H9 (cell line): ENCODE measurements around the gene DPPA3. TPM values are rescaled to one million over a fixed set of nuclear protein-coding genes. Genes with fewer than 3 reads are reported as not detected.

Experiments
- DNase-seq: peaks from one replicate; pipeline ENCODE4 v3.0.0-alpha.2; 2017
- H2AFZ ChIP-seq: one replicate; pipeline ENCODE4 v1.6.1; 2013; ENCODE audit warnings: mild to moderate bottlenecking, low read length, control low read depth, moderate library complexity
- H2AK5ac ChIP-seq: 2 replicates; pipeline ENCODE4 v1.6.1; 2013; ENCODE audit warnings: low read length, control low read depth, mixed read lengths; ENCODE audit not compliant: insufficient read length
- H2BK120ac ChIP-seq: one replicate; pipeline ENCODE4 v1.6.1; 2013; ENCODE audit warnings: low read depth, mild to moderate bottlenecking, low read length, control low read depth, inconsistent platforms; ENCODE audit not compliant: poor library complexity, severe bottlenecking
- H2BK12ac ChIP-seq: 2 replicates; pipeline ENCODE4 v1.6.1; 2013; ENCODE audit warnings: low read length, control low read depth, mixed read lengths, low read depth; ENCODE audit not compliant: insufficient read length
- H2BK15ac ChIP-seq: 2 replicates; pipeline ENCODE4 v1.6.1; 2013; ENCODE audit warnings: low read depth, low read length, control low read depth
- H2BK20ac ChIP-seq: one replicate; pipeline ENCODE4 v1.6.1; 2013; ENCODE audit warnings: low read depth, mild to moderate bottlenecking, low read length, control low read depth, inconsistent platforms; ENCODE audit not compliant: poor library complexity, severe bottlenecking
- H2BK5ac ChIP-seq: 2 replicates; pipeline ENCODE4 v1.6.1; 2013; ENCODE audit warnings: low read length, control low read depth, mixed read lengths; ENCODE audit not compliant: insufficient read length
- H3K14ac ChIP-seq: 2 replicates; pipeline ENCODE4 v1.6.1; 2013; ENCODE audit warnings: low read length, control low read depth; ENCODE audit not compliant: insufficient read depth
- H3K18ac ChIP-seq: 2 replicates; pipeline ENCODE4 v1.6.1; 2013; ENCODE audit warnings: low read depth, mild to moderate bottlenecking, mixed read lengths, low read length, control low read depth; ENCODE audit not compliant: insufficient read length
- H3K23ac ChIP-seq: 2 replicates; pipeline ENCODE4 v1.6.1; 2013; ENCODE audit warnings: low read length, control low read depth, mixed read lengths, low read depth; ENCODE audit not compliant: insufficient read length
- H3K23me2 ChIP-seq: 2 replicates; pipeline ENCODE4 v1.6.1; 2013; ENCODE audit warnings: low read depth, mild to moderate bottlenecking, mixed read lengths, low read length, control low read depth; ENCODE audit not compliant: insufficient read length, poor library complexity, severe bottlenecking
- H3K27ac ChIP-seq: 2 replicates; pipeline ENCODE4 v1.5.1; 2013; ENCODE audit warnings: low read length, control low read depth, mixed read lengths, low read depth; ENCODE audit not compliant: insufficient read length
- H3K27me3 ChIP-seq: 2 replicates; pipeline ENCODE4 v1.6.1; 2013; ENCODE audit warnings: low read length, control low read depth, inconsistent platforms; ENCODE audit not compliant: insufficient read depth
- H3K4ac ChIP-seq: 2 replicates; pipeline ENCODE4 v1.6.1; 2013; ENCODE audit warnings: low read depth, mild to moderate bottlenecking, control low read depth, inconsistent platforms, low read length, moderate library complexity
- H3K4me1 ChIP-seq: 2 replicates; pipeline ENCODE4 v1.6.1; 2013; ENCODE audit warnings: low read length, control low read depth, inconsistent platforms; ENCODE audit not compliant: insufficient read depth
- H3K4me2 ChIP-seq: 2 replicates; pipeline ENCODE4 v1.6.1; 2013; ENCODE audit warnings: low read length, control low read depth, mixed read lengths; ENCODE audit not compliant: insufficient read length, insufficient read depth
- H3K56ac ChIP-seq: 2 replicates; pipeline ENCODE4 v1.6.1; 2013; ENCODE audit warnings: low read depth, mild to moderate bottlenecking, mixed read lengths, low read length, control low read depth; ENCODE audit not compliant: insufficient read length
- H3K79me1 ChIP-seq: 2 replicates; pipeline ENCODE4 v1.6.1; 2013; ENCODE audit warnings: low read depth, mild to moderate bottlenecking, moderate library complexity, low read length, control low read depth, inconsistent platforms; ENCODE audit not compliant: insufficient read depth, poor library complexity, severe bottlenecking
- H3K79me2 ChIP-seq: 2 replicates; pipeline ENCODE4 v1.6.1; 2013; ENCODE audit warnings: low read length, control low read depth, inconsistent platforms; ENCODE audit not compliant: insufficient read depth
- H3K9ac ChIP-seq: 2 replicates; pipeline ENCODE4 v1.6.1; 2013; ENCODE audit warnings: low read length, control low read depth, mixed read lengths; ENCODE audit not compliant: insufficient read length; ENCODE audit errors: extremely low read depth
- H3K9me3 ChIP-seq: one replicate; pipeline ENCODE4 v1.6.1; 2013; ENCODE audit warnings: low read depth, low read length, inconsistent platforms; ENCODE audit not compliant: control insufficient read depth
- H3T11ph ChIP-seq: one replicate; pipeline ENCODE4 v1.6.1; 2013; ENCODE audit warnings: mild to moderate bottlenecking, low read length, control low read depth, inconsistent platforms
- H4K20me1 ChIP-seq: one replicate; pipeline ENCODE4 v1.6.1; 2013; ENCODE audit not compliant: control insufficient read depth, insufficient read length, insufficient read depth
- H4K5ac ChIP-seq: 2 replicates; pipeline ENCODE4 v1.6.1; 2013; ENCODE audit warnings: low read depth, mild to moderate bottlenecking, mixed read lengths, low read length, control low read depth; ENCODE audit not compliant: insufficient read length
- H4K8ac ChIP-seq: replicated peaks from 2 replicates; pipeline ENCODE4 v1.6.1; 2013; ENCODE audit warnings: low read length, control low read depth, mixed read lengths, low read depth; ENCODE audit not compliant: insufficient read length
- H4K91ac ChIP-seq: 2 replicates; pipeline ENCODE4 v1.6.1; 2013; ENCODE audit warnings: low read depth, mild to moderate bottlenecking, moderate library complexity, mixed read lengths, low read length, control low read depth; ENCODE audit not compliant: insufficient read length
- H3K27ac Mint-ChIP-seq, 3 experiments: 2 replicates in 2 of 3; 3 replicates in 1 of 3; pipeline ENCODE4 v1.8.0; 2020 to 2021; ENCODE audit warnings: mixed read lengths in 3 of 3, mild to moderate bottlenecking in 1 of 3, moderate library complexity in 1 of 3
- H3K27me3 Mint-ChIP-seq: 2 replicates; pipeline ENCODE4 v1.8.0; 2021; ENCODE audit warnings: low read depth, mild to moderate bottlenecking, moderate library complexity, mixed read lengths
- H3K36me3 Mint-ChIP-seq, 3 experiments: 2 replicates in 2 of 3; 3 replicates in 1 of 3; pipeline ENCODE4 v1.8.0; 2020 to 2021; ENCODE audit warnings: low read depth in 3 of 3, mixed read lengths in 3 of 3; ENCODE audit not compliant: insufficient read depth in 1 of 3
- H3K4me1 Mint-ChIP-seq, 2 experiments: 2 replicates each; pipeline ENCODE4 v1.8.0; 2020; ENCODE audit warnings: mixed read lengths in 2 of 2
- H3K4me3 Mint-ChIP-seq, 2 experiments: 2 replicates in 1 of 2; 3 replicates in 1 of 2; pipeline ENCODE4 v1.8.0; 2020 to 2021; ENCODE audit warnings: mild to moderate bottlenecking in 2 of 2, mixed read lengths in 2 of 2, moderate library complexity in 1 of 2
- H3K9me3 Mint-ChIP-seq, 2 experiments: 2 replicates in 1 of 2; 3 replicates in 1 of 2; pipeline ENCODE4 v1.8.0; 2020; ENCODE audit warnings: mild to moderate bottlenecking in 2 of 2, mixed read lengths in 2 of 2, moderate library complexity in 1 of 2
- WGBS: extraction: QIAGEN DNeasy Blood & Tissue Kit; methylation state at CpG from one replicate; pipeline ENCODE4 v1.1.7; 2013; ENCODE audit warnings: missing lambda C conversion rate, low lambda C conversion rate, mixed read lengths; ENCODE audit not compliant: insufficient read length; ENCODE audit errors: extremely low coverage; 5-methylcytosine and 5-hydroxymethylcytosine counted together
- total RNA-seq: library from RNA; stranded (reverse); gene quantifications from 2 replicates; pipeline ENCODE4 v1.2.1, GENCODE V29; 2021
- TF ChIP-seq, protein P1 (sequence below): fragments of 200-600 bp; sonication (generic); conservative IDR thresholded peaks from 3 replicates; pipeline ENCODE4 v1.8.0; 2021; ENCODE audit warnings: antibody characterized with exemption, mild to moderate bottlenecking

The DPPA3 gene
- total RNA-seq, 1 experiment from 2014 or later, result 1.4 TPM

DNA sequence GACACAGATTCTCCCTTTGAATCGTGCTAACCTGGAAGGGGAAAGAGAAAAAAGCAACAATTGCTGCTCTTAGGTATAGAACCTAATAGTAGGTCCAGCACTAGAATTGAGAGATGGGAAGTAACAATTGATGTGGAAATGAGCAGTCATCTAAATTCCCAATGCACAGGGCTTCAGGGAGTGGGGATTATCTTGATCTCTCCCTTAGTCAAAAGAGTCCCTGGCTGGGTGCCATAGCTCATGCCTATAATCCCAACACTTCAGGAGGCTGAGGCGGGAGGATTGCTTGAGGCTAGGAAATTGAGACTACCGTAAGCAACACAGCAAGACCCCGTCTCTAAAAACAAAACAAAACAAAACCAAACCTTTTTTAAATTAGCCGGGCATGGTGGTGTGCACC is 49.5 kb upstream of the DPPA3 start:
- H3K36me3 Mint-ChIP-seq, result no peaks in the 10 kb centered on the region
- no peaks in the 10 kb centered on the region; the same call in 1 of the 2 replicates for H3K27me3 Mint-ChIP-seq
- no peak overlapping the region for H2BK20ac ChIP-seq
- no peak overlapping the region for H3T11ph ChIP-seq
- no peak overlapping the region for H3K9ac ChIP-seq
- H3K18ac ChIP-seq, result no peak overlapping the region
- no peak overlapping the region for H3K14ac ChIP-seq
- H3K56ac ChIP-seq, result no peak overlapping the region
- no peaks in the 10 kb centered on the region for H3K9me3 ChIP-seq
- H4K8ac ChIP-seq, result no peak overlapping the region
- no peaks in the 10 kb centered on the region for H4K20me1 ChIP-seq
- no peaks in the 10 kb centered on the region for H3K79me2 ChIP-seq
- H2BK120ac ChIP-seq, result no peak overlapping the region
- H3K79me1 ChIP-seq, result no peaks in the 10 kb centered on the region
- H3K27me3 ChIP-seq, result no peaks in the 10 kb centered on the region
- DNase-seq, result no peak
- H2AK5ac ChIP-seq, result no peak overlapping the region
- H4K5ac ChIP-seq, result no peak overlapping the region
- H2BK15ac ChIP-seq, result no peak overlapping the region
- H3K4ac ChIP-seq, result no peak overlapping the region
- TF ChIP-seq, protein P1, sequence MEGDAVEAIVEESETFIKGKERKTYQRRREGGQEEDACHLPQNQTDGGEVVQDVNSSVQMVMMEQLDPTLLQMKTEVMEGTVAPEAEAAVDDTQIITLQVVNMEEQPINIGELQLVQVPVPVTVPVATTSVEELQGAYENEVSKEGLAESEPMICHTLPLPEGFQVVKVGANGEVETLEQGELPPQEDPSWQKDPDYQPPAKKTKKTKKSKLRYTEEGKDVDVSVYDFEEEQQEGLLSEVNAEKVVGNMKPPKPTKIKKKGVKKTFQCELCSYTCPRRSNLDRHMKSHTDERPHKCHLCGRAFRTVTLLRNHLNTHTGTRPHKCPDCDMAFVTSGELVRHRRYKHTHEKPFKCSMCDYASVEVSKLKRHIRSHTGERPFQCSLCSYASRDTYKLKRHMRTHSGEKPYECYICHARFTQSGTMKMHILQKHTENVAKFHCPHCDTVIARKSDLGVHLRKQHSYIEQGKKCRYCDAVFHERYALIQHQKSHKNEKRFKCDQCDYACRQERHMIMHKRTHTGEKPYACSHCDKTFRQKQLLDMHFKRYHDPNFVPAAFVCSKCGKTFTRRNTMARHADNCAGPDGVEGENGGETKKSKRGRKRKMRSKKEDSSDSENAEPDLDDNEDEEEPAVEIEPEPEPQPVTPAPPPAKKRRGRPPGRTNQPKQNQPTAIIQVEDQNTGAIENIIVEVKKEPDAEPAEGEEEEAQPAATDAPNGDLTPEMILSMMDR, result no peak
- no peaks in the 10 kb centered on the region for H3K4me1 ChIP-seq
- no peak overlapping the region for H2BK12ac ChIP-seq
- no peak overlapping the region for H3K4me2 ChIP-seq
- no CpG with 5 or more reads among the region's 5 CpGs for WGBS
- no peak overlapping the region for H2AFZ ChIP-seq
- H3K23ac ChIP-seq, result no peak overlapping the region
- peaks cover 4 to 8% of the 10 kb centered on the region in 2 experiments; a peak in 3 of 4 replicates for H3K4me1 Mint-ChIP-seq
- no peaks in the 10 kb centered on the region for H3K23me2 ChIP-seq
- H3K27ac Mint-ChIP-seq, result 0 out of 7 replicates have a peak overlapping the region, but pooled peaks of 1 of the 3 experiments have one; percentile 5
- H4K91ac ChIP-seq, result no peak overlapping the region
- H3K4me3 Mint-ChIP-seq, result no peak overlapping the region
- H2BK5ac ChIP-seq, result no peak overlapping the region
- H3K27ac ChIP-seq, result no peak overlapping the region
- no peaks in the 10 kb centered on the region for H3K9me3 Mint-ChIP-seq
